OCI-LY3 (cell line): ENCODE measurements around the gene LRP1B.

ENCODE experiments used
- H2AFZ ChIP-seq: fragments of 200-600, 300-600 bp; shearing (Covaris generic); 2 replicates; pipeline ENCODE4 v1.6.0; 2014; ENCODE audit warnings: antibody characterized with exemption, low read depth, low read length
- H3K27ac ChIP-seq: fragments of 200-600, 300-600 bp; sonication (generic); 2 replicates; pipeline ENCODE4 v1.5.1; 2014; ENCODE audit warnings: mild to moderate bottlenecking, low read length, moderate library complexity, mixed read lengths
- H3K27me3 ChIP-seq: fragments of 200-600, 300-600 bp; sonication (generic); 2 replicates; pipeline ENCODE4 v1.6.1; 2014; ENCODE audit warnings: low read depth, low read length, mixed read lengths
- H3K36me3 ChIP-seq: fragments of 200-600, 300-600 bp; sonication (generic); replicated peaks from 2 replicates; pipeline ENCODE3; 2014; ENCODE audit warnings: low read depth, low read length, mixed read lengths
- H3K4me1 ChIP-seq: fragments of 300-600, 200-600 bp; sonication (generic); 2 replicates; pipeline ENCODE4 v1.6.1; 2014; ENCODE audit warnings: low read length, mixed read lengths
- H3K4me2 ChIP-seq: fragments of 200-600, 300-600 bp; sonication (generic); 2 replicates; pipeline ENCODE4 v1.6.1; 2014; ENCODE audit warnings: low read length, mixed read lengths
- H3K4me3 ChIP-seq: fragments of 300-600, 200-600 bp; sonication (generic); 2 replicates; pipeline ENCODE4 v1.5.1; 2014; ENCODE audit warnings: antibody characterized with exemption, mild to moderate bottlenecking, low read length, moderate library complexity
- H3K79me2 ChIP-seq: fragments of 300-600, 200-600 bp; shearing (Covaris generic); 2 replicates; pipeline ENCODE4 v1.6.1; 2014; ENCODE audit warnings: mild to moderate bottlenecking, low read length, mixed read lengths
- H3K9ac ChIP-seq: fragments of 300-600, 200-600 bp; shearing (Covaris generic); 2 replicates; pipeline ENCODE4 v1.6.0; 2014; ENCODE audit warnings: mild to moderate bottlenecking, low read length, moderate library complexity
- H3K9me3 ChIP-seq: fragments of 200-600, 300-600 bp; shearing (Covaris generic); 2 replicates; pipeline ENCODE4 v1.6.1; 2014; ENCODE audit warnings: low read length, mixed read lengths; ENCODE audit not compliant: insufficient read depth
- H4K20me1 ChIP-seq: fragments of 200-600, 300-600 bp; sonication (generic); 2 replicates; pipeline ENCODE4 v1.6.1; 2016; ENCODE audit warnings: low read length, mixed read lengths; ENCODE audit not compliant: insufficient read depth
- CTCF ChIP-seq: fragments of 200-600, 300-600 bp; sonication (generic); IDR thresholded peaks from 2 replicates; pipeline ENCODE4 v1.5.1; 2014; ENCODE audit warnings: antibody characterized with exemption, low read length, low read depth
- EZH2phosphoT487 ChIP-seq: fragments of 200-600 bp; shearing (Covaris generic); IDR thresholded peaks from 2 replicates; pipeline ENCODE4 v1.6.1; 2018; ENCODE audit warnings: antibody characterized with exemption, mixed run types, low read depth

The LRP1B gene

GRCh38 chr2:140491876-140492275 is 1638.9 kb downstream of the LRP1B start:
- H3K27me3 ChIP-seq = no peaks in the 10 kb centered on the region
- no peaks in the 10 kb centered on the region for H3K36me3 ChIP-seq
- TF ChIP-seq CTCF = no peak
- TF ChIP-seq EZH2phosphoT487 = no peak
- no peak overlapping the region for H3K4me3 ChIP-seq
- no peak overlapping the region for H3K27ac ChIP-seq
- H3K9me3 ChIP-seq = no peaks in the 10 kb centered on the region
- no peak overlapping the region for H2AFZ ChIP-seq
- no peaks in the 10 kb centered on the region for H4K20me1 ChIP-seq
- H3K9ac ChIP-seq = no peak overlapping the region
- no peaks in the 10 kb centered on the region for H3K79me2 ChIP-seq
- H3K4me1 ChIP-seq = no peaks in the 10 kb centered on the region
- no peak overlapping the region for H3K4me2 ChIP-seq

- Histone ChIP-seq H3K27ac (no peak overlapping the region), H3K79me2 (no peaks in the 10 kb centered on the region), H4K20me1 (no peaks in the 10 kb centered on the region), H3K9ac (no peak overlapping the region), H3K4me3 (no peak overlapping the region), H3K9me3 (no peaks in the 10 kb centered on the region), H3K4me2 (no peak overlapping the region), H3K4me1 (no peaks in the 10 kb centered on the region), H3K36me3 (no peaks in the 10 kb centered on the region), H2AFZ (no peak overlapping the region), H3K27me3 (no peaks in the 10 kb centered on the region)
- TF ChIP-seq EZH2phosphoT487 (no peak), CTCF (no peak)
Observed at GRCh38 chr2:140489193-140489592, 1641.6 kb downstream of the LRP1B start.

GRCh38 chr2:140481136-140481535 is 1649.7 kb downstream of the LRP1B start:
- no peaks in the 10 kb centered on the region for H3K4me1 ChIP-seq
- H3K27me3 ChIP-seq = no peaks in the 10 kb centered on the region
- no peaks in the 10 kb centered on the region for H3K36me3 ChIP-seq
- no peaks in the 10 kb centered on the region for H3K79me2 ChIP-seq
- TF ChIP-seq EZH2phosphoT487 = no peak
- no peak for TF ChIP-seq CTCF
- no peaks in the 10 kb centered on the region for H4K20me1 ChIP-seq
- no peak overlapping the region for H3K4me2 ChIP-seq
- no peak overlapping the region for H3K4me3 ChIP-seq
- no peak overlapping the region for H3K27ac ChIP-seq
- H3K9ac ChIP-seq = no peak overlapping the region
- H2AFZ ChIP-seq = no peak overlapping the region
- H3K9me3 ChIP-seq = no peaks in the 10 kb centered on the region

GRCh38 chr2:140473851-140474250 is 1657.0 kb downstream of the LRP1B start:
- no peaks in the 10 kb centered on the region for H3K9me3 ChIP-seq
- H3K9ac ChIP-seq = no peak overlapping the region
- H3K4me2 ChIP-seq = no peak overlapping the region
- H3K4me3 ChIP-seq = no peak overlapping the region
- H3K27me3 ChIP-seq = no peaks in the 10 kb centered on the region
- no peaks in the 10 kb centered on the region for H4K20me1 ChIP-seq
- no peaks in the 10 kb centered on the region for H3K4me1 ChIP-seq
- H3K79me2 ChIP-seq = no peaks in the 10 kb centered on the region
- no peak overlapping the region for H3K27ac ChIP-seq
- TF ChIP-seq CTCF (no peak), EZH2phosphoT487 (no peak)
- no peaks in the 10 kb centered on the region for H3K36me3 ChIP-seq
- H2AFZ ChIP-seq = no peak overlapping the region
